GM13976 (cell line): ENCODE results near the gene OGFR.

Experiments used
- DNase-seq: peaks from one replicate; pipeline ENCODE4 v3.0.0; 2012; ENCODE audit warnings: low spot score
- CTCF ChIP-seq: IDR thresholded peaks from 2 replicates; pipeline ENCODE4 v1.5.1; 2012; ENCODE audit warnings: borderline replicate concordance, mild to moderate bottlenecking; ENCODE audit not compliant: insufficient read depth; ENCODE audit errors: extremely low read depth, missing control alignments, control extremely low read depth
- in situ Hi-C: fragments of 300-500 bp; cut with MboI; formaldehyde crosslinking; loops from one replicate; pipeline ENCODE4 v1.12.0; 2022; ENCODE audit warnings: low sequenced_read_pairs, mixed read lengths, inconsistent platforms; ENCODE audit not compliant: unreplicated experiment

The OGFR gene

DNA sequence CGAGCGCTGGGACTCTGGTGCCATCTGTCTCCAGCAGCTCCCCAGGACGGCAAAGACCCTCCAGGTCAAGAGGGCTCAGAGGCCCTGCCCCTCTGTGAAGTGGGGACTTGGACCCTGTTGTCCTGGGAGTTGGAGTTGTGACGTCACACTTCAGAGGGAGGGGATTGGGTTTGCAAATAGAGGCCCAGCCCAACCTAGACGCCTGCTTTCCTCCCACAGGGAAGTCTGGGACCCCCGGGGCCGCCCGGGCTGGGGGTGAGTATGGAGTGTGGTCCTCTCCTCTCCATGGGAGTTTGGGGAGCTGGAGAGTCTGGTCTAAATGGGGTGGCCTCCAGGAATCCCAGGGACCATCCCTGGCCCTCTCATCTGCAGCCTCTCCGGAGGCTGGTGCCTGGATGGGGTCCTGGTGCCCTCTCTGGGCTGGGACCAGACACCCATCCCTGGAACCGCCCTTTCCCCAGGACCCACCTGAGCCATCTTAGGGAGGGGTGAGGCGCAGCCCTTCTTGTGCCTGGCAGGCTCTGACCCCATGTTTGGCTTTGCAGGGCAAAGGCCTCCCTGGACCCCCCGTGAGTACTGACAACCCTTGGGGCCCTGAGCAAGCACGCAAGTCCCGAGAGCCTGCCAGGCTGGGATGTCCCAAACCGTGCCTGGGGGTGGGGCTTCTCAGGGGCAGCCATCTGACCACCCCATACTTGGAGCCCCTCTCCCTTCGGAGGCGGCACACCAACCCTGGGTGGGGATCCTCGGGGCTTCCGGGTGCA is 16.5 kb downstream of the OGFR start:
- no peak for TF ChIP-seq CTCF
- in situ Hi-C loops = no loop called here
- no peak for DNase-seq

DNA sequence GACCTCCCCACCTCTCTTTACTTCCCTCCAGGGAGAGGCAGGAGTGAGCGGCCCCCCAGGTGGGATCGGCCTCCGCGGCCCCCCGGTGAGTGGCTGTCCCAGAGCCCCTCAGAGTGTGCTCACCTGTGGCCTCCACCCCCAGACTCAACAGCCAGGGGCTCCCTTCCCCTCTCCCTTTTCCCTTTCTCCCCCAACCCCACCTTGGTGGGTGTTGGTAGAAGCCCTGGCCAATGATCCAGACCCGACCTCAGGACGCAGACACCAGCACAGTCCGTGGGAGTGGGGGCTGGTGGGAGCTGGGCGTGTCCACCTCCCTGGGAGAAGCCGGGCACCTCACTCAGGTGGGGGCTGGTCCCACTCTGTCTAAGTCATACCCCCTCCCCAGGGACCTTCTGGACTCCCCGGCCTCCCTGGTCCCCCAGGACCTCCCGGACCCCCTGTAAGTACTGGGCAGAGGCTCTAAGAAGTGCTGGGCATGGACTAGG is 17.1 kb downstream of the OGFR start:
- in situ Hi-C loops = no loop called here
- TF ChIP-seq CTCF = no peak
- no peak for DNase-seq

DNA sequence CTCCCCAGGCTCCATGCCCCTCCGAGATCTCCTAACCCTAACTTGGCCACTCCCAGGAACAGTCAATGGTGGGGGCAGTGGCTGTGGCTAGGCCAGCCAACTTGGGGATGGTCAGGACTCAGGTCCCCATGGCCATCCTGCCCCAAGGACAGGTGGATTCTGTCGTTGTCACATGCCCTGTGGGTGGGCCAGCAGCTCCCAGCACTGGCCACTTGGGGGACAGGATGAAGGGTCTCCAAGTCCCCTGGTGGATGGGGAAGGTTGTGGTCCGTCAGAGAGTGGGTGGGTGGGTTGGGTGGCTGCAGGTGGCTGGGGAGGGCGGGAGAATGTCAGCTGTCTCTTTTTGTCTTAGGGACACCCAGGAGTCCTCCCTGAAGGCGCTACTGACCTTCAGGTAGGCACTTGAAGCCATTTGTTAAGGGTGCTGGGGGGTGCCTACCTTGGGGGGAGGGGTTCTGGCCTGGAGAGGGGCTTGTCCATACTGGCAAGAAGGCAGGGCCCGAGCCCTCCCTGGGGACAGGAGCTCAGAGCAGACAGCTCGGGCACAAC is 17.7 kb downstream of the OGFR start:
- no peak for DNase-seq
- in situ Hi-C loops = no loop called here
- TF ChIP-seq CTCF = no peak

GRCh38 chr20:62822788-62823651 is 18.4 kb downstream of the OGFR start:
- DNase-seq = peak; percentile 87
- TF ChIP-seq CTCF = peak; percentile 58
- in situ Hi-C loops = no loop called here

- no peak for TF ChIP-seq CTCF
- in situ Hi-C loops = no loop called here
- no peak for DNase-seq
Observed at GRCh38 chr20:62823688-62824475, 19.2 kb downstream of the OGFR start.

DNA sequence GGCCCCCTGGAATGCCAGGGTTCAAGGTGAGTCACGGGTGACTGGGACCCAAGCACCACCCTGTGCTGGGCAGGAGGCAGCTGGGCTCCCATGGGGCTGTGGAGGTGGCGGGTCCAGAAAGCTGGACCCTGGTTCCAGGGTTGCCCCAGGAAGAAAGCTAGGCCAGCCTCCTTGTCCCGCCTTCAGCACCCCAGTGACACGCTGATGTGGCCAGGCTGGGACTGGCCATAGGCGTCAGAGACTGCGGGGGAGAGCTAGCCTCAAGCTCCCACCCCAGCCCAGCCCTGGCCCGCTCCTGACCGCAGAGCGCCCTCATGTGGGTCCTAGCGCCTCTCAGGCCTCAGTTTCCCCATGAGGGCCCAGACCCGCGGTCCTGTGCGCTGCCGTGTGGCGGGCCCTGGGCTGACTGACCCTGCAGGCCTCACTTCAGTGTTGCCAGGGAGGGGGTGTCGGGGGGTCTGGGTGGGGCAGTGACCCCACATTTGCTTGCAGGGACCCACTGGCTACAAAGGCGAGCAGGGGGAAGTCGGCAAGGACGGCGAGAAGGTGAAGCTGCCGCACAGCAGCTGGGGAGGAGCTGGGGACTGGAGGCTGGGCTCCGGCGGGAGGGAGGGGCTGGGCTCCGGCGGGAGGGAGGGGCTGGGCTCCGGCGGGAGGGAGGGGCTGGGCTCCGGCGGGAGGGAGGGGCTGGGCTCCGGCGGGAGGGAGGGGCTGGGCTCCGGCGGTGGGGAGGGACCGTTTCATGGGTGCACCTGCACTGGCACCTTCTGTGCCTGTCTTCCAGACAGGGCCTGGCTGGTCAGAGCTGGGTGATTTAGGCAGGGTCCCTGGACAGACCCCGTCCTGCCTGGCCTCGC is 20.1 kb downstream of the OGFR start:
- TF ChIP-seq CTCF = no peak
- DNase-seq = peak; percentile 78
- in situ Hi-C loops = no loop called here
